ENCODE measurements around the gene TANGO6.

TANGO6 gene

GRCh38 chr16:68948230-68948910, 105.0 kb downstream of the TANGO6 start:
- no peaks in the 10 kb centered on the region for H3K27me3 ChIP-seq (ENCODE audit: control insufficient read depth, insufficient read depth, low read length)
- no peak overlapping the region for H3K4me3 ChIP-seq (ENCODE audit: low read length)
- no peak overlapping the region for H3K9ac ChIP-seq (ENCODE audit: low read depth, low read length)
- no peaks in the 10 kb centered on the region for H3K9me3 ChIP-seq (replicated peaks; ENCODE audit: low read length)
- H3K4me1 ChIP-seq (ENCODE audit: control insufficient read depth, insufficient read depth, low read length) = peaks cover 8% of the 10 kb centered on the region
- no peaks in the 10 kb centered on the region for H3K36me3 ChIP-seq (ENCODE audit: insufficient read depth, low read length)
- H3K4me2 ChIP-seq (ENCODE audit: low read length) = no peak overlapping the region

DNA sequence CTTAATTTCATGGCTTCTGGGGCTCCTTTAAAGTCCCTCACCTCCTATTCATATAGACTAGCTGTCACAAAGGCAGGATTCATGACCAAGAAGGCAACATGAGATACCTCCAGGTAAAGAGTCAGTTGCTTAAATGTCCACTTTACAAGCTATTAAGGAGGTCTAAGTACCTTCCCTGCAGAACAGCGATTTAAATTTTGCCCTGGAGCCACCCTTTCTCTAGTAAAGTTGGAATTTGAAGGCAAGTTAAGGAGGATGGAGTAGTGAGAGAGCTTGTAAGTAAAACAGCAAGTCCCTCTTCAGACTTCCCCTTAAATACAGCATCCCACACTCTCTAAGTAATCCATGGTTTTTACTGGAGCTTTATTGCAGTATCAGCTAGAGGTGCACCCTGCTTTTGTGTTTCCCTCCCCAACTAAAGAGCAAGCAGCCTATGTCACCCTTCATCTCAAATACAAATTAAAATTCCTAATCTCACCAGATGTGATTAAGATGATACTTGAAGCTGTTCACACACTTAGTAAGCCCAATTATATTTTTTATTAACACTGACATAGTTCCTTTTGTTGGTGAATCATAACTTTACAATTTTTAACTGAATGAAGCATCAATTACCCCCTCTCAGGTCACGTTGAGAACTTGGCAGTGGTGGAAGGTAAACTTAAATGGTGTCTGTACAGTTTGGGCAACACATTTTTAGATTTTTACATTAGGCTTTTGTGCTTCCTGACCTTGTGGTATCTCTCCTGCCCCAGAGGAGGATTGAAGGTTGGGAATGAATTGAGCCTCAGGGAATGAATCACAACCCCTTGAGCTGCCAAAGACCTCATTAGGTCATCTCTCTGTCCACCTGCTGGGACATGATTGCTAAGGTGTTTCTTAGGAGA, 108.9 kb downstream of the TANGO6 start:
- no peaks in the 10 kb centered on the region for H3K9me3 ChIP-seq (replicated peaks; ENCODE audit: low read length)
- no peaks in the 10 kb centered on the region for H3K27me3 ChIP-seq (ENCODE audit: control insufficient read depth, insufficient read depth, low read length)
- H3K9ac ChIP-seq (ENCODE audit: low read depth, low read length) = no peak overlapping the region

GRCh38 chr16:68954911-68955635, 111.7 kb downstream of the TANGO6 start:
- no peak overlapping the region for H3K4me2 ChIP-seq (ENCODE audit: low read length)
- no peaks in the 10 kb centered on the region for H3K36me3 ChIP-seq (ENCODE audit: insufficient read depth, low read length)
- H3K27me3 ChIP-seq (ENCODE audit: control insufficient read depth, insufficient read depth, low read length) = no peaks in the 10 kb centered on the region
- H3K4me1 ChIP-seq (ENCODE audit: control insufficient read depth, insufficient read depth, low read length) = peaks cover 8% of the 10 kb centered on the region
- no peak overlapping the region for H3K4me3 ChIP-seq (ENCODE audit: low read length)
- no peaks in the 10 kb centered on the region for H3K9me3 ChIP-seq (replicated peaks; ENCODE audit: low read length)
- no peak overlapping the region for H3K9ac ChIP-seq (ENCODE audit: low read depth, low read length)

More for the DNA sequence above, 108.9 kb downstream of the TANGO6 start:
- no peak overlapping the region for H3K4me3 ChIP-seq (ENCODE audit: low read length)
- no peak overlapping the region for H3K4me2 ChIP-seq (ENCODE audit: low read length)
- no peaks in the 10 kb centered on the region for H3K36me3 ChIP-seq (ENCODE audit: insufficient read depth, low read length)
- peaks cover 8% of the 10 kb centered on the region for H3K4me1 ChIP-seq (ENCODE audit: control insufficient read depth, insufficient read depth, low read length)

GRCh38 chr16:68960910-68961309, 117.6 kb downstream of the TANGO6 start:
- no peaks in the 10 kb centered on the region for H3K27me3 ChIP-seq (ENCODE audit: control insufficient read depth, insufficient read depth, low read length)
- no peaks in the 10 kb centered on the region for H3K36me3 ChIP-seq (ENCODE audit: insufficient read depth, low read length)
- no peaks in the 10 kb centered on the region for H3K9me3 ChIP-seq (replicated peaks; ENCODE audit: low read length)
- H3K4me2 ChIP-seq (ENCODE audit: low read length) = no peak overlapping the region
- H3K4me3 ChIP-seq (ENCODE audit: low read length) = no peak overlapping the region
- H3K9ac ChIP-seq (ENCODE audit: low read depth, low read length) = no peak overlapping the region
- H3K4me1 ChIP-seq (ENCODE audit: control insufficient read depth, insufficient read depth, low read length) = no peaks in the 10 kb centered on the region

- H3K4me3 ChIP-seq (ENCODE audit: low read length) = no peak overlapping the region
- no peaks in the 10 kb centered on the region for H3K4me1 ChIP-seq (ENCODE audit: control insufficient read depth, insufficient read depth, low read length)
- H3K4me2 ChIP-seq (ENCODE audit: low read length) = no peak overlapping the region
- no peaks in the 10 kb centered on the region for H3K9me3 ChIP-seq (replicated peaks; ENCODE audit: low read length)
- H3K36me3 ChIP-seq (ENCODE audit: insufficient read depth, low read length) = no peaks in the 10 kb centered on the region
- H3K9ac ChIP-seq (ENCODE audit: low read depth, low read length) = no peak overlapping the region
- no peaks in the 10 kb centered on the region for H3K27me3 ChIP-seq (ENCODE audit: control insufficient read depth, insufficient read depth, low read length)
Measured at GRCh38 chr16:68961778-68962402, 118.6 kb downstream of the TANGO6 start.

DNA sequence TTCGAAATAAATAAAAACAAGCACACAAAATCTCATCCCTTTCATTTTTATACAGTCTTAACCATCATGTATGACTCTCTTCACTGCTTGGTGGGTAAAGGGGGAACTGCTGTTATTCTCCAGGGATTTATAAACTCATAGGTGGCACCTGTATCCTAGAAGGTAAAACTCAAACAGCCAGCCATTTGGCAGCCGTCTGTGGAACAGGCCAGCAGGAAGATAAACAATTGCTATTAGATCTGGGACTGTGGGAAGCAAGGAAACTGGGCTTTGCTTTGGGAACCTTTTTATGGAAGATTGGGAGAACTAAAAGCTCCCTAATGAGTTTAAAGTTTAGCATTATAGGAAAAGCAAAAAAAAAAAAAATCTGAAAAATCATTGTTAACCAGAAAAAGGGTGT, 126.0 kb downstream of the TANGO6 start:
- no peaks in the 10 kb centered on the region for H3K27me3 ChIP-seq (ENCODE audit: control insufficient read depth, insufficient read depth, low read length)
- H3K36me3 ChIP-seq (ENCODE audit: insufficient read depth, low read length) = peaks cover under 1% of the 10 kb centered on the region
- no peaks in the 10 kb centered on the region for H3K9me3 ChIP-seq (replicated peaks; ENCODE audit: low read length)
- no peak overlapping the region for H3K9ac ChIP-seq (ENCODE audit: low read depth, low read length)
- no peak overlapping the region for H3K4me3 ChIP-seq (ENCODE audit: low read length)
- H3K4me2 ChIP-seq (ENCODE audit: low read length) = no peak overlapping the region
- H3K4me1 ChIP-seq (ENCODE audit: control insufficient read depth, insufficient read depth, low read length) = no peaks in the 10 kb centered on the region

GRCh38 chr16:68972013-68972412, 128.7 kb downstream of the TANGO6 start:
- Histone ChIP-seq H3K4me2 (ENCODE audit: low read length) (no peak overlapping the region), H3K27me3 (ENCODE audit: control insufficient read depth, insufficient read depth, low read length) (no peaks in the 10 kb centered on the region), H3K4me3 (ENCODE audit: low read length) (no peak overlapping the region), H3K9me3 (replicated peaks; ENCODE audit: low read length) (no peaks in the 10 kb centered on the region), H3K36me3 (ENCODE audit: insufficient read depth, low read length) (peaks cover 10% of the 10 kb centered on the region), H3K9ac (ENCODE audit: low read depth, low read length) (no peak overlapping the region), H3K4me1 (ENCODE audit: control insufficient read depth, insufficient read depth, low read length) (no peaks in the 10 kb centered on the region)

DNA sequence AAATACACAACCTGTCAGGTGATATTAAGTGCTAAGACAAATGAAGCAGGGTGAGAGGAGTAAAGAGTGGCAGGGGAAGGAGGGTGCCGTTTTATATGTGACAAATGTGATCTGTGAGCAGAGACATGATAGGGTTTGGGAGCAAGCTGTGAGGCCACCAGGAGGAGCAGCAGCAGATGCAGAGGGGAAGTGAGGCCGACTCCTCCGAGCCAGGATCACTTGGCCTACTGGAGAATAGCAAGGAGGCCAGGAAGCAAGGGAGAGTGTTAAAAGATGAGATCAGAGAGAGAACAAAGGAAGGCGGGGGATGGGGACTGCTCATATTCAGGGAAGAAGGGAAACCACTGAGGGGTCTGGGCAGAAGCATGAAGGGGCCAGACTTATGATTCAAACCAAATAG, 129.4 kb downstream of the TANGO6 start:
- H3K27me3 ChIP-seq (ENCODE audit: control insufficient read depth, insufficient read depth, low read length) = no peaks in the 10 kb centered on the region
- no peak overlapping the region for H3K4me3 ChIP-seq (ENCODE audit: low read length)
- H3K4me2 ChIP-seq (ENCODE audit: low read length) = no peak overlapping the region
- H3K36me3 ChIP-seq (ENCODE audit: insufficient read depth, low read length) = peaks cover 10% of the 10 kb centered on the region
- H3K9me3 ChIP-seq (replicated peaks; ENCODE audit: low read length) = no peaks in the 10 kb centered on the region
- no peaks in the 10 kb centered on the region for H3K4me1 ChIP-seq (ENCODE audit: control insufficient read depth, insufficient read depth, low read length)
- no peak overlapping the region for H3K9ac ChIP-seq (ENCODE audit: low read depth, low read length)

- H3K4me3 ChIP-seq (ENCODE audit: low read length) = no peak overlapping the region
- H3K36me3 ChIP-seq (ENCODE audit: insufficient read depth, low read length) = peaks cover 10% of the 10 kb centered on the region
- no peaks in the 10 kb centered on the region for H3K4me1 ChIP-seq (ENCODE audit: control insufficient read depth, insufficient read depth, low read length)
- H3K27me3 ChIP-seq (ENCODE audit: control insufficient read depth, insufficient read depth, low read length) = no peaks in the 10 kb centered on the region
- H3K9me3 ChIP-seq (replicated peaks; ENCODE audit: low read length) = no peaks in the 10 kb centered on the region
- no peak overlapping the region for H3K4me2 ChIP-seq (ENCODE audit: low read length)
- no peak overlapping the region for H3K9ac ChIP-seq (ENCODE audit: low read depth, low read length)
Measured at GRCh38 chr16:68973611-68974120, 130.3 kb downstream of the TANGO6 start.

- Histone ChIP-seq H3K4me3 (ENCODE audit: low read length) (no peak overlapping the region), H3K9ac (ENCODE audit: low read depth, low read length) (no peak overlapping the region), H3K4me1 (ENCODE audit: control insufficient read depth, insufficient read depth, low read length) (no peaks in the 10 kb centered on the region), H3K9me3 (replicated peaks; ENCODE audit: low read length) (no peaks in the 10 kb centered on the region), H3K36me3 (ENCODE audit: insufficient read depth, low read length) (peaks cover 10% of the 10 kb centered on the region), H3K27me3 (ENCODE audit: control insufficient read depth, insufficient read depth, low read length) (no peaks in the 10 kb centered on the region), H3K4me2 (ENCODE audit: low read length) (no peak overlapping the region)
Measured at GRCh38 chr16:68978303-68978954, 135.1 kb downstream of the TANGO6 start.
